HG03060 (cell line): Measurements from ENCODE around the gene LAMB4.

ENCODE experiments used
- ATAC-seq: cut with Tn5 transposase; IDR thresholded peaks from one replicate; pipeline ENCODE4 v1.9.1; 2021; ENCODE audit warnings: low read depth, moderate number of reproducible peaks; ENCODE audit not compliant: unreplicated experiment

The LAMB4 gene

DNA sequence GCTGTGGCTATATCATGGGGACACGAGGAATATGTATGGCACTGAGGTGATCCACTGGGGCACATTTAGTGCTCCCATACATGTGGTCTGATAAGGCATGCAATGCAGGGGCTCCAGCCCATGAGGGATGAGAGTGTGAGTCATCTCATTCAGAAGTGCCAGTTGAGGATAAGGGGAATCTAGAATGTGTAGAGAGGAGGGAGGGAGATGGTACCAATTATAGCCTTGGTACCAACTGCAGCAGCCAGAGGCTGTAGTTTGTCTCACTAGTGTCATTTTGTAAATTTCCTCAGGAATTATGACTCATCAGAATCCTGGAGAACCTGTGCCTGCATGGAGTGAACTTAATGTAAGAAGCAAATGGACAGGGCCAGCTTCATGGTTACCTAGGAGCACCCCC is 46.2 kb downstream of the LAMB4 start:
- no peak for ATAC-seq

DNA sequence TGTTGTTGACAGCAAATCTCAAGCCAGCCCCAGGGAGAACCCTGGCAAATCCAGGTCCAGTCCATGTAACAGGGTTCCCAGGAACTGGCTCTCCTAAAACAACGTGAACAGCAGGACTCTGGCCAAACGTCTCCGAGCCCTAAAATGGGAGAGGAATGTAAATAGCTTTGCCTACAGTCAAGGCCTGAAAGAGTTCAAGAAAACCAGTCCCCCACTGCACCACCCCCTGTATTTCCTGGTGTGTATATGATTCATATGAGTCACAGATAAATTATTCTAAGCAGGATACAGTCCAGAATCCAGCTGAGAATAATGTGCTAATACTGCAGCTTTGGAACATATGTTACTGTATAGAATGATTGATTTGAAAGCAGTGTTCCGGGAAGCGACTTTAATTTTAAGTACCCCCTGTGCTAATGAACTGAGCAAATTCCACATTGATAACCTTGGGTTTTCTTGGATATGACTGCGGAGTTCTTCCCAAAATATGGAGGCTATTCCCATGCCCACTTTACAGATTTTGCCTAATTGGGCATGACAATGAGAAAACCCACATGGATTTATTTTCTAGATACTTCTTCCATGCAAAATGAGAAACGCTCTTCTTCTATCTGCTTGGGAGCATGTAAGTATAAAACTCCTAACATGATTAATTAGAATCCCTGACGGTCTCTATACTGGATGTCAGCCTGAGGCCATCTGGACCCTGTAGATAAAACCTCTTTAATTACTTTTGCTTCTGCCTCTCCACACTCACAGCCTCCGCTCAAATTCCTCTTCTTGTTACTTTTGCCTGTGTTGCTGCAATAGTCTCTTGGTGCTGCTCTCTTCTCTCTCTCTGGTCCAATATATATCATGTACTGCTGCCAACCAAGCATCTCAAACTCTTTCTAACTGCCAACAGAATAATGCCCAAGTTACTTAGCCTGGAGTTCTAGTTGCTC is 50.2 kb downstream of the LAMB4 start:
- ATAC-seq: no peak

DNA sequence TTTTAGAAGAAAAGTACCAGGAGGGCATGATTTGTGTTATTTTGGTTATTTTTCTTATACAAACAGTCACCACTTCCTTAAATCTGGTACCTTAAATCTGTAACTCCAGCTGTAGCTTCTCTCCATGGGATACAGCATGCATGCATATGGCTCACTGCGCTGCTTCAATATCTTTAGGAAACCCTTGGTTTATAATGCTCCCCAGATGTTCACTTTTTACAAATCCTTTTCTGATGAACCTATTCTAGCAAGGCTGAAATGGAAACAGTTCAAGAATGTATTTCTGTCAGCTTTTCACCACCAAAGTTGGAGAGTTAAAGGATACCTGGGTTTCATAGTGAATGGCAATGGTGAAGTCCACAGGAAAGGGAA is 50.9 kb downstream of the LAMB4 start:
- no peak for ATAC-seq

DNA sequence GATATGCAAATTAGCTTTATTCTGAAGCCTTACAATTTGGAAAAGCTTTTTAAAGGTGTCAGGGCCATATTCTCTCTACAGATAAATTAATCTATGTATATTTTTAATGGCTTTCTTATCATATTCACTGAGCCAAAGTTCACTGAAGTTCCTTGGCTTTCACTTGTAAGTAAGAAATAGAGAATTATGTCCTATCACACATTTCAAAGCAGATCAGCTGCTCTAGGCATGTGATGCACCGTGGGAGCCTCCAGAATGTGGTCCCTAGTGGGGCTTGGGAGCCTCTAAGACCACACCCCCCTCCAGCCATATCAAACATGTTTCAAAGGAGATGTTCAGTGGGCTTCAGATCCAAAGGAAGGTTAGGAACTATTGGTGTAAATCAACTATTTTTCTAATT is 51.5 kb downstream of the LAMB4 start:
- ATAC-seq: no peak

DNA sequence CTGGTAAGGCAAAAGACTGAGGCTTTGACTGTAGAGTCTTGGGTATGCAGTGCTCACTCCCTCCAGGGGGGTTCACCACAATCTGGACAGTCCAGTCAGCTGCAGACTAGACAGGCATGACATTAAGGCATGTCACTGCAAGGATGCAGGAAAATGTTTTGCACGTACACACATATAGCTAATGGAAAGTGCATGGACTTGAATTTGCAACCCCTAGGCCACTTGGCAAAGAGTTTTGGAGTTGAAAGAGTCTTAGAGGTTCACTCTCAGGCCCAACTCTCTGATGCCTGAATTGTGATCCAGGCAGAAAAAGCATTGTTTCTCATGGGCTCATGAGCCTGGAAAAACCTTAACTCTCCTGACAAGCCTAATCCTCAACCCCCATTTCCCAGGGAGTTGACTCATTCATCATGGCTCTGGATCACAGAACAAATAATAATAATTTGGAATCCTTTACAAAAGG is 51.9 kb downstream of the LAMB4 start:
- no peak for ATAC-seq

DNA sequence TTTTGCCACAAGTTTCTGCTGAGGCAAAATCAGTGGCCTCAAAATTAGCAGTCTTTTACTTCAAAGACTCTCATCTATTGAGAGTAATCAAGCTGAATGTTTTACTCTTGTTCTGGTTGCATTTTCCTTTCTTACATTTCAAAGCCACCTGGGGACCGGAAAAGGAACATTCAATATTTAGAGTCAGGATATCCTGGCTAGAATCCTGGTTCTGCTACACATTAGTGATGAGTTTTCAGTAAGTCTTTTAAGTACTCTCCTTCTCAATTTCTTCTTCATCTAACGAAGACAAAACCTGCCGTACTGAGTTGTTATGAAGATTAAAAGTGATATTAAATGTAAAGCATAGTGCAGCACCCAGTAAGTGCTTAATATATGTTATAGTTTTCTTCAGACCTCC is 52.5 kb downstream of the LAMB4 start:
- no peak for ATAC-seq

DNA sequence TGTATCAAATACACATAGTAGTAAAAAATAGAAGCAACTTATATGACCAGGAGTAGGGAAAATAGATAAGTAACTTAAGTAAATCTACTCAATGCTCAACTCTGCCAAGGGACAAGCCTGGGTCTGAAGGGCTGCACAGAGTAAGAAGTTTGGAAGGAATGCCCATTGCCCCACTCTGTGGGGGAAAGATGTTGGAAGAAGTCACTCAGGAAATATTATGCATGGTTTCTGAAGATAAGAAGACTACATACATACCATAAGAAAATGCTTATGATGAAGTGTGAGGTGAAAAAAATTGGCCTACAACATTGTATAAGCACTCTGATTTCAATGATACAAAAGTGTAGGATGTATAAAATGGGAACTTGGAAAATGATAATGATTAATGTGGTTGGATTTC is 54.0 kb downstream of the LAMB4 start:
- no peak for ATAC-seq

DNA sequence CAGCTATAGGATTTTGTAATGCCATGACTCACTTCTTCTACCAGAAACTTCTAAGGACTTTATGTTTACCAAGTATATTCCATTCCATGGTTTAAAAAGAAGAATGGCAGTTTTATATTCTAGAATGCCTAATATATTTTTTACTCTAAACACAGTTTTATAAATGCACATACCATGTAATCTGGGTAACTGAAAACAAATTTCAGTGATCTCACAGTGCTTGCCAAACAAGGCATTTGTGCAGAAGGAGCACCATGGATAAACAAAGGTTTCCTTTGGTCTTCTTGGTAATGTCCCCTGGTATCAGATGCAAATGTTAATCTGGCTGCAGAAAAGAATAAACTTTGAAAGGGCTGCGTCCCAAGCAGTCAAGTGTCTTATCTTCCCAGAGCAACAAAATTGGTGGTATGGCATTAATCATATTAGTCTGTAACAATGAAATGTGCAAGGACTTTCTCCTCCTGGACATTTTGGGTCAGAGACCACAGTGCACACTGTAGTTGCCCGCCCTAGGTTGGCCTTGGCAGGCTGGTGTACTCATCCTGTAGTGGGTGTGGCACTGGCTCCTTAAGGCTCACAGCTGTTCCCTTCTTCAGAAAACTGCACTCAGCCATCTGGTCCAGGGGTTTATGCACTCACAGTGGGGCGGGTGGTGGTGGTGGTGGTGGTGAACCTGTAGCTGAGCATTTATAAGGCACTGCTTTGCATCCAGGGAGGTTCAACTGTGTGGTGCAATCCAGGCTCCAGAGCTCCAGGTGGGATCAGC is 56.7 kb downstream of the LAMB4 start:
- no peak for ATAC-seq

DNA sequence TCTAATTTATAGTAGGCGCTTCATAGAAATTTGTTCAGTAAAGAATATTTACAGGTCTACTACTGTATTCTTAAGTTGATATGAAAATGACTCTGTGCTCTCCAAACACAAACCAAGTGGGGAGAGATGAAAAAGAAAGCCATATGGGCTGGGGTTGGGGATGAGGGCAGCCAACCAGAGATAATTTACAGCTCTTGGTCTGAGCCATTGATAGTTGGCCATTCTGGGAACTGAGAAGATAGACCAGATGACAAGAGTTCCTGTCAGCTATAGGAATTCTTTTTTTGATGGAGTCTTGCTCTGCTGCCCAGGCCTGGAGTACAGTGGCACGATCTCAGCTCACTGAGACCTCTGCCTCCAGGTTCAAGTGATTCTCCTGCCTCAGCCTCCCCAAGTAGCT is 57.4 kb downstream of the LAMB4 start:
- no peak for ATAC-seq

DNA sequence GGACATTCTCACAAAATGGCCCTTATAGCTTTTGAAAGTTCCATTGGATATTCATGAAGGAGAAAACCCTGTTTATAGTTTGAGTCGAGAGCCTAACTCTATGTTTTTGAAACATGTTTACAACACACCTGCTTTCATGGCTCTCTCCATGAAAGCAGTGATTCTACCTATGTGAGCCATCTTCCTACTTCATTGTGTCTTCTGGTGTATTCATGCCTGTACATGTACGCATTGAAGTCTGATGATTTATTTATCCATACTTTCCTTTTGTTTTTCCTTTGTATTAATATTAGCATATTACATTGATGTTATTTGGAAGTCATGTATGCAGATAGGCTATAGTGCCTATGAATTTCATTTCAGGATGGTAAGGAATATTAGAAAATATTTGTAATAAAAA is 58.0 kb downstream of the LAMB4 start:
- no peak for ATAC-seq

DNA sequence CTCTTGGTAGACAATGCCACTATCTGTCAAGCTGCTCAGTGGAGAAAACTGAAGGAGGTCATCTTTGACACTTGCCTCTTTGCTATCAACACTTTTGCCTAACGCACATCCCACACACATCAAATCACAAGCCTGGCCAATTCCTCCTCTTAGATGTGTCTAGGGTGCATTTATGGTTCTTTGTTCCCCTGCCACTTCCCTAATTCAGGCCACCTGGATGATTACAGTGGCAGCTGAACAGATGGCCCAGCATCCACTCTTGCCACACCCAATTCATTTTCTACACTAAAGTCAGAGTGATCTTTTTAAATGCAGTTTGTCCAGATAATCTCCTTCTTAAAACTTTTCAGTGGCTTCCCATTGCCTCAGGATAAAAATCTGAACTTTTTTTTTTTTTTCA is 58.6 kb downstream of the LAMB4 start:
- ATAC-seq: no peak

DNA sequence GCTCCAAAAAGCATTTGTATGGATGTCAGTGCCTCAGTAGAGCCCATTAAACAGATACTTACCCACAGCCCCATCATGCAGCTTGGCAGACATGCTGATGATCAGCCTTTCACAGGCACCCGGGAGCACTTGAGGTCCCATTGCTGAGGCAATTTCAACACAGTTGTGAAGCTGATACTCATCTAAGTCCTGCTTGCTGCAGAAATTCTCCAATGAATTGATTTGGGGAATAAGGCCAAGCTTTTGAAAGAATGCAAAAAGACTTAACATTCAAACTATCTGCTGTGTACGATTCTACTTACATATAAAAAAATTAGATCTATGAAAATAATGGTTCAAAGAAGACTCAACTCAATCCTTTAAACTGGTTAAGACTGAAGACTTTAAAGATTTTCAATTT is 60.5 kb downstream of the LAMB4 start:
- no peak for ATAC-seq

DNA sequence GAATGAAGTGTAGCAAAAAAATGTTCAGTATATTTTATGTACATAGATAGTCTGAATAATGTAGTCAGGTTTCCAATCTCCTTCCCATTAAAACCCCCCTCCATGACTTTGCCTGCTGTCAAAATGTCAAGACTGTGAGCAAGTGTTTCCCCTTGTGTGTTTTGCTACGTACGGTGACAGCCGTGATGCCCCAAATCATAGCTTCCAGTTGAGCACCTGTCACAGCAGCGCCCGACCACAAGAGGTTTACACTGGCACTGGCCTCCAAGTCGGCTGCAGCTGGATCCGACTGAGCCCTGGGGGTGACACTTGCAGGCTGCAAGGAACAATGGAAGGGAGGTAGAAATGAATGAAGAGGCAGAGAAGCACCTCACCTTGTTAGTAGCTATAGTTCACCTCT is 62.3 kb downstream of the LAMB4 start:
- no peak for ATAC-seq

DNA sequence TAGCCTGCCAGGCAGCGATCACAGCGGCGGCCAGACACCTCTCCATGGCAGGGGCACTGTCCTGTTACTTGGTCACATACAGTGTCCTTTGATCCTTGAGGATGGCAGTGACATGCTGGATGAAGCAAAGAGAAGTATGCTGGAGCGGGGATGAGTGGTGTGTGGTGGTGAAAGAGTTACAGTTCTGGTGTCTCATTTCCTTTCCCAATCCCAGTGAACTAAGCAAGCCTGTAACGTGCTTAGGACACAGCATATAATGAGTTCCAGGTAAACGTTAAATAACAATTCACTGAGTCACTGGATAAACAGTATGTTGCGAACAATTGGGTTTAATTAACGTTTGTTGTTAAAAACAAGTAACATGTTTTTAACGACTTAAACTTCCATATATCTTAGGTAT is 63.7 kb downstream of the LAMB4 start:
- ATAC-seq: no peak

DNA sequence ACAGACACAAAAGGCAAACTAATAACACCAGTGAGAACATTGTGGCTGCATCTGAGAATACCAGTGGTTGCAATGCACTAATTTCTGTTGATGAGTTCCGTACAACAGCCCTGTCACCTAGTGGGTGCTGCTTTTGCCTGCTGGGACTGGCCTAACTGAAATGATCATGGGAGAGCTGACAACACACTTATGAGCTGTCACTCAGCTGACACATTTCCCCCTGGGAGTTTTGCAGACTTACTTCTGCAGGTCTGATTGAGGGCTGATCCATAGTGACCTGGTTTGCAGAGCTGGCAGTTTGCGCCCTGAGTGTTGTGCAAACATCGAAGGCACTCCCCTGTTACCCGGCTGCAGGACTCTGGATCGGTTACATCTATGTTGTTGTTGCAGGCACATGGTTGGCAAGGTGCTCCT is 66.6 kb downstream of the LAMB4 start:
- peak; percentile 68 for ATAC-seq

DNA sequence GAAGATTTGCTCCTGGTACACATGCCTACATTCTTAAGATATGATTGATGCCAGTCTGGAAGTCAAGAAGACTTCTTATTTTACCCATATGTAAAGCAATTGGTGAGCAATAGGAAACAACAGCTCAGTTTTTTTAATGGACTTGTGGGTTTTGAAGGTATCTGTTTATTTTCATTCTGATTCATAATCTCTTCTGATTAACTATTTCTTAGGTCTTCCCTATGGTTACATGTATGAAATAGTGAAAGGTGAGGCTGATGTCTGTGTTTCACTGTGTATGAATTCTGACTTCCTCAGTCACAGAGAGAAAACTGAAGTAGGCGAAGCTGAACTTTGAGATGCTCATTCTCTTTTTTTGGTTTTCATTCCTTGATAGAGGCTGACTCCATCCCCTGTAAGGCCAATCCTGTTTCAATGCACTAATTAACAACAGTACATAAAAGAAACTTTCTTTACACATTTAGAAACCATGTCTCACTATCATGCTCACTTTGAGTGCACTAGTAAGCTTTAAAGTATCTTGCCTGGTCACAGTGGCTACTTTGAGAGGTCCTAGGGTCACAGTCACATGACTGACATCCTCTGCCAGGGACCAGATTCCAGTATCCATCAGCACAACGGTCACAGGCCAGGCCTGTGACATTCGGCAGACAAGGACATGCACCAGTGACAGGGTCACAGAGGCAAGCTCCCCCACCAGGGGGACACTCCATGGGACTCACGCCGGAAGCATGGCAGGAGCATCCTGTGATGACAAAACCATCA is 67.7 kb downstream of the LAMB4 start:
- no peak for ATAC-seq

DNA sequence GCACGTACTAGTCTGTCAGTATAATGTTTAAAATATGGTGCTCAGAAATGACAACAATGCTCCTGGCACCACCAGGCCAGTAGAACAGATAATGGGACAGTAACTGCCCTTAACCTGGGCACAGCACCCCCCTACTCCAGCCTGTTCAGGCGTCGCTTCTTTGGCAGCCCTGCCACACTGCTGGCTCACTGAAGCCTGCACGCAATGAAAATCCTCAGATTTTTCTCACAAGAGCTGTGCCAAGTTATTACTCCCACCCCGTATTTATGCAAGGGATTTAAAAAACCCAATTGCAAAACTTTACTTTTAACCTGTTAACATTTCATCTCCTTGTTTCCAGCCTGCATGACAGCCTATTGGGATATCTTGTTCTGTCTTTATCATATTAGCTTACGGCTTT is 70.6 kb downstream of the LAMB4 start:
- ATAC-seq: no peak

DNA sequence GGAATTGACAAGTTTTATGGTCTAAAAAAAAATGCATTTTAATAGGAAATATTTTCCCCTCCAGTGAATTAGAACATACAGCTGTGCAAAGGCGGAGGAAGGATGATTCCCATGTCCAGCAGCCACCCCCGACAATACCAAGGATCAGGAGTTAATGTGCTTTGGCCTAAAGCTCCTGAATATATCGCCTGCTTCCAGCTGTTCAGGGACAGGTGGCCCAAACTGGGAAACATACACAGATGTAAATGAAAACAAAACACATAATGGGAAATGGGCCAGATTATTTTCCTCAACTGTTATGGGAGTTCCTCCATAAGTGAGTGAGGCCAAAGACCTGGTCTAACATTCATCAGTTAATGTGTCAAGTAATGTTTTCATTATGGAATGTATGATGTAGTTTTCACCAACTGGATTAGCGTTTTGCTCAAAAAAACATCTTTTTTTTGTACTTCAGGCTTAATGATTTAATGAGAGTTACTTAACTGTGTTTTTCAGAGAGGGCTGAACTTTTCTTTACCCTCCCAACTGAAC is 72.1 kb downstream of the LAMB4 start:
- no peak for ATAC-seq

DNA sequence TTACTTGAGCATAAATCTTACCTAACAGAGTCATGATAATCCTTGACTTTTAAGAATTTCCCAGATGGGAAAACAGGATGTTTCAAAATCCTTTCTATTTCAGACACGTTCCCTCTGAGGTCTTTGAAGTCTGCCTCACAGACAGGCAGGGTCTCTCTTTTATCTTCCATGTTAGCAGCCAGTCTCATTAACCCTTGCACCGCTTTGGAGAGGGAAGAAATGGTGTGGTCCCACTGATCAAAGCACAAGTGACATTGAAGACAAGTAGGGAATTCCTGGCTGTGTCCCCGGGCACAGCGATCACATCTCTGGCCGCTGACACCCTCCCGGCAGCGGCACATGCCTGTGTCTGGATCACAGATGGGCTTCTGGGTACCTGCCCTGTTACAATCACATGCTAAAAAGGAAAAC is 74.5 kb downstream of the LAMB4 start:
- no peak for ATAC-seq

DNA sequence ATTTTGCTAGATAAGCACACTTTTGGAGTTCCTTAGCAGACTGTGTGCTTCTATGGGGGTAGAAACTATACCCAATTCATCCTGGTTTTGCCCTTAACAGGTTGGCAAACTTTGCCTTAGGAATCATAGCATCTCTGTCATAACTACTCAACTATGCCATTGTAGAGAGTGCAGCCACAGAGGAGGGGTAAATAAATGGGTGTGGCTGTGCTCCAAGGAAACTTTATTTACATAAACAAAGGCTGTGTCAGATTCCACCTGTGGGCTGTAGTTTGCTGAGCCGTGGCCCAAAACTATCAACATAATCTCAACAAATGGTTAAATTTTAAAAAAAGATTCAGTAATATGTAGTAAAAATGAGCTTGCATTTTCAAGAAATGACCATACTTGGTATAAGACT is 75.6 kb downstream of the LAMB4 start:
- no peak for ATAC-seq

DNA sequence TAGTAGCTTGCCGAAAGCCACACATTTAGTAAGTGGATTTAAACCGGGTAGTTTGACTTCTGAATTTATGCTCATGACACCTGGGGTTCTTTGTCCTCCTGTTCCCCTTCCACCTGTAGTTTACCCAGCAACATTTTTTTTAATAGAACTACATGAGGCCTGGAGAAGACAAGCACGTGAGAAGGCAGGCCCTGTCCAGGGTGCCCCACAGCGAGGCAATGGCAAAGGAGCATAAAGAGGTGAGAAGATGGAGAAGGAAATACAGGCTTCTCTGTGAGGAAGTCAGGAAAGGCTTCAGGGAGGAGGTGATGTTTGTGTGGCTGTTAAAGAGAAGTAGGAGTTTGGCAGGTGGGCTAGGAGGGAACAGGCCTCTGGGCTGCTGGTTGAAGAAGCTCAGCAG is 76.9 kb downstream of the LAMB4 start:
- no peak for ATAC-seq
